Stimulated activated CD8-positive, alpha-beta memory T cell treated with anti-CD3 and anti-CD28 coated beads, Interleukin-7, amount 100 ng/mL, for 48 hours (primary cell): ENCODE measurements around the gene CD248.
A peak's percentile ranks its signal among the peaks of the same experiment; 100 is the strongest.
"Not testable (repeated sequence)": the region's sequence is repeated elsewhere in the genome, so short reads cannot be mapped to it uniquely, and the experiment has no call there.

ENCODE experiments used
- DNase-seq, 2 donors: peaks; one replicate each; pipeline ENCODE4 v3.0.0-alpha.2; 2020; ENCODE audit warnings: low read depth in 1 of 2; ENCODE audit errors: extremely low read depth in 1 of 2

The CD248 gene, protein sequence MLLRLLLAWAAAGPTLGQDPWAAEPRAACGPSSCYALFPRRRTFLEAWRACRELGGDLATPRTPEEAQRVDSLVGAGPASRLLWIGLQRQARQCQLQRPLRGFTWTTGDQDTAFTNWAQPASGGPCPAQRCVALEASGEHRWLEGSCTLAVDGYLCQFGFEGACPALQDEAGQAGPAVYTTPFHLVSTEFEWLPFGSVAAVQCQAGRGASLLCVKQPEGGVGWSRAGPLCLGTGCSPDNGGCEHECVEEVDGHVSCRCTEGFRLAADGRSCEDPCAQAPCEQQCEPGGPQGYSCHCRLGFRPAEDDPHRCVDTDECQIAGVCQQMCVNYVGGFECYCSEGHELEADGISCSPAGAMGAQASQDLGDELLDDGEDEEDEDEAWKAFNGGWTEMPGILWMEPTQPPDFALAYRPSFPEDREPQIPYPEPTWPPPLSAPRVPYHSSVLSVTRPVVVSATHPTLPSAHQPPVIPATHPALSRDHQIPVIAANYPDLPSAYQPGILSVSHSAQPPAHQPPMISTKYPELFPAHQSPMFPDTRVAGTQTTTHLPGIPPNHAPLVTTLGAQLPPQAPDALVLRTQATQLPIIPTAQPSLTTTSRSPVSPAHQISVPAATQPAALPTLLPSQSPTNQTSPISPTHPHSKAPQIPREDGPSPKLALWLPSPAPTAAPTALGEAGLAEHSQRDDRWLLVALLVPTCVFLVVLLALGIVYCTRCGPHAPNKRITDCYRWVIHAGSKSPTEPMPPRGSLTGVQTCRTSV

DNA sequence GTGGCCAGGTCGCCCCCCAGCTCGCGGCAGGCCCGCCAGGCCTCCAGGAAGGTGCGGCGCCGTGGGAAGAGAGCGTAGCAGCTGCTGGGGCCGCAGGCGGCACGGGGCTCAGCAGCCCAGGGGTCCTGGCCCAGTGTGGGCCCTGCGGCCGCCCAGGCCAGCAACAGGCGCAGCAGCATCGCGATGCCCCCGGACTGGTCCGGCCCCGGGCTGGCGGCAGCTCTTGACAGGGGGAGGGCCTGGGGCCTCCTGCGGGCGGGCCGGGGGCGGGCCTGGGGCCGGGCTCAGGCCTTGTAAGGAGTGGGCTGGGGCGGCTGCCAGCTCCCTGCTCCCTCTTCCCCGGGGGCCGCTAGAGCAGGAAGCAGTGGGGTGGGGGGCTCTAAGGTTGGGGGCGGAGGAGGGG, at the start of gene CD248:
Gene CD248, minus strand, starts transcription at position 196 of the 403 bp plus-strand sequence. Its CDS starts 17 bp downstream, at position 179.
- no peak for DNase-seq

DNA sequence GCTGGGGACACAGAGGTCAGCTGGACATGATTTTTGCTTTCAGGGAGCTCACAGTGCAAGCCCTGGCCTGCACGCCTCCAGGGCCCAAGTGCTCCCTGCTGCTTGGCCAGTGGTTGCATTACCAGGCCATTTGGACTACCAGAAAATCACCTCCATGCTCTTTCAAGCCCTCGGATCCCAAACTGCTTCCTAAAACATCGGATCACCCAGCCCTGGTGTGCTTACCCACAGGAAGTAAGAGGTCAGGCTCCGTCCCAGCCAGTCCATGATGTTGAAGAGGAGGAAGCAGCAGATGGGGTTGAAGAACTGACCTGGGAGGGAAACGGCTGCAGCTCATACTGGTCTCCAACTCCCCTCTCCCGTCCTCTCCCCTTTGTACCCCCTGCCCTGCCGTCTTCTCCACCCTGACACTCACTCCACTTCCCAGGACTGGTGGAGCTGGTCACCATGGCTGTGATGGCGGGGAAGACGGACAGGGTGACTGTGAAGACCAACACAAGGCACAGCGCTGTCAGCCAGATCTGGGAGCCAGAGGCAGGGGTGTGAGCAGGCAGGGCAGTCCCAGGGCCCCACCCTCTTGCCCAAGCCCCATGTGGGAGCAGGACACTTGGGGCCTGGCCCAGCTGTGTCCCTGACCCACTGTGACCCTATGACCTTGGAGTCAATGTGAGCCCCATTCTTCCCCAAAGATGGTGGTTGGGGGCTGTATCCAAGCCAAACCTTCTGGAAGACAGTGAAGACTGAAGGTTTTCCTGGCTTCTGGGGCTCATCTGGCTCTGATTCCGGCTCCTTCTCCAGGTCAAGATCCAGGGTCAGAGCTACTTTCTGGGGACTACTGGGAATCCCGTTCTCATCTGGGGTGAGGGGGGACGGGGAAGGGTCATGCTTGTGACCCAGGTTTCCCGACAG, 49.1 kb upstream of the CD248 start:
- no peak for DNase-seq

DNA sequence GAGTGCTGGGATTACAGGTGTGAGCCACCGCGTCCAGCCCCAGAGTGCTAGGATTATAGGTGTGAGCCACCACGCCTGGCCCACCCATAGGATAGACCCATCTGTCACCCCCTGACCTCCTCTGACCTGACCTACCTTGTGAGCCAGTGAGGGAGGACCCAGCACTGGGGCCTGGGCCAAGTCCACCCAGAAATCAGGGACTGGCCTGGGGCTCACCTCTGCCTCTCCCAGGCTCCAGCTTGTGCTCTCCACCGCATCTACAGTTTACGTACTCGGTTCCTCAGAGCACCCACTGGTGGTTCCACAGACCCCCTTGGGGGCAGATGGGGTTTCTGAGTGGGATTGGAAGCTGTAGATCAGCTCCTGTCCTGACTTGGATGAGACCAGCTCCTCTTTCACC, 48.3 kb upstream of the CD248 start:
- DNase-seq, result no peak

DNA sequence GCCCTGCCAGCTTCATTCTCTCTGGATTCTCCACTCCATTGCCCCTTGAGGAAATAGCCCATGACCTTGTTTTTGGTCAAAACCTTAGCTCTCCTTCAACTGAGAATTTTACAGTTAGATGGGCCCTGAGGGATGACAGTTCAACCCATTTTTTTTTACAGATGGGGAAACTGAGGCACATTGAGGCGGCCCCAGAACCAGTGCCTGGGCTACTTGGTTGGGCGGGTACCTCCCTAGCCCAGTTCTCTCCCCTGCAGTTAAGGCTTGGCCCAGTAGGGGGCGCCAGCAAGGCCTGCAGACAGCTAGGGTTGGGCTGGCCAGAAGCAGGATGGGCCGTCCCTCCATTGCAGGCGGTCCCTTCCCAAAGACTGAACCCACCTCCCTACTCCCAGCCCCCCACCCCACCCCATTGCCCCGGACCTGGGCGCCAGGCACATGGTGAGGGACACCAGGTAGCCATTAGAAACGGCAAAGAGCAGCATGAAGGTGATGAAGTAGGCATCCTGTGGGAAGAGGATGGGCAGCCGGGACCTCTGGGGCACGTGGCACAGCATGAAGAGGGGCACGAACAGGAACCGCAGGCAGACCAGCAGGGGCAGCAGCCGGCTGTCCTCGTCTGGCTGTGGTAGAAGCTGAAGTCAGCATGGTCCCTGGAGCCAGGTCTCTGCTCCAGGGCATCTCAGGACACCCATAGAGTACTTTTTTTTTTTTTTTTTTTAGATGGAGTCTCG, 47.1 kb upstream of the CD248 start:
- peak; percentile 49 to 64 for DNase-seq

DNA sequence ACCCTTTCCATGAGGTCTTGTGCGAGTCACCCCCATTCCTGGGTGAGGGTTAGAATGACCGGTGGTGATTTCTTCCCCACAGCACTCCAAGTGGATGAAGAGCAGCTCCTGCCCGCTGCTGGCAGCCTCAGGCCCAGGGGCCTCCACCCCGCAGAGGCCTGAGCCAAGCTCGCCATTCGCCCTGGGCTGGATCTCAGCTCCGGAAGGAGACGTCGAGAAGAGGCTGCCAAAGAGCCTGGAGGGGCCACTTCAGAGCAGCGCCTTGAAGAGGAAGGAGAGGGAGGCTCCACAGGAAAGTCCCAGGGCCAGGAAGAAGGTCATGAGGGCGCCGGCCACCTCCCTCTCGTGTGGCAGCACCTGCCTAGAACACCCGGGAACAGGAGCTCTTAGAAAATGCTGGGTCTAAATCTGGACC, 46.4 kb upstream of the CD248 start:
- DNase-seq, result no peak

DNA sequence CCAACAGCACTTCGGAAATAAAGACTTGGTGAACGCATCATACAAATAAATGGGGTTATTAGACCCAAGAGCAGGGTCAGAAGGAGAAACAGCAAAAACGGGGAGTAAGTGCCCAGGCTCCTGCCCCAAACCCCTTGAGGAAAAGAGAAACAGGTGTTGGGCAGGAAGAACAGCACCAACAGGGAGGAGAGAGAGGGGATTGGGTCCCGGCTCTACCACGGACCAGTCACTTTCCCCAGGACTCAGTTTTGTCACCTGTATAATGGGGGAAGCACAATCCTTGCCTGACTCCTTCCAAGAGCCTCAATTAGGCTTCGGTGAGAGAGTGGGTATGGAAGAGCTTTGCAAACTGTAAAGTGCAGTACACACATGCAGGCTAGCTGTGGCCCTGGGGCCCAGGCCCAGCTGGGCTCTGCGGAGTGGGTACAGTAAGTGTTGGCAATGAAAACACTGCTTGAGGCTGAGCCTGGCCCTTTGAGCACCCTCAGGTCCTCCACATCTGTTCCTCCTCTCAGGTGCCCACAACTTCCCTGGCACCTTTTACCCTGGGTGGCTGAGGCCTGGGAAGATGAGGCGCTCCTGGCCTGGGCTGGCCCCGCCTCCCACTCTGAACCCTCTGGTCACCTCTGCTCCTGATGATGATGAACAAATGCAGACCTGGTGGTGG, 45.8 kb upstream of the CD248 start:
- no peak for DNase-seq

DNA sequence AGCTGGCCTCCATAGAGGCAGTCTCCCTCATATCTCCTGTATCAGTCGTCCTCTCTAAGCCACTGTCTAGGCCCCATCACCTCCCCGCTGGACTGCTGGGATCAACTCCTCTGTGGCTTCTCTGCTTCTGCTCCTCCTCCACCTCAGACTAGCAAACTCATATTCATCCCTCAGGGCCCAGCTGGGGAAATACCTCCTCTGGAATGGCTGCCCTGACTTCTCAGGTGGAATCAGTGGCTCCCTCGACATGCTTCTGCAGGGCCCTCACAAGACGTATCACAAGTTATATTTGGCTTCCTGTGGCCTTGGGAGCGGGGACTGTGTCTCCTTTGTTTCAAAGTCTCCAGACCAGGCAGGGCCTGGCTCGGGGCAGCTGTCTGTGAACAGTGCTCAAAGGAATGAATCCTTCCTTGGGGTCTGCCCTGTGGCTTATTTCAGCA, 44.7 kb upstream of the CD248 start:
- no peak for DNase-seq

DNA sequence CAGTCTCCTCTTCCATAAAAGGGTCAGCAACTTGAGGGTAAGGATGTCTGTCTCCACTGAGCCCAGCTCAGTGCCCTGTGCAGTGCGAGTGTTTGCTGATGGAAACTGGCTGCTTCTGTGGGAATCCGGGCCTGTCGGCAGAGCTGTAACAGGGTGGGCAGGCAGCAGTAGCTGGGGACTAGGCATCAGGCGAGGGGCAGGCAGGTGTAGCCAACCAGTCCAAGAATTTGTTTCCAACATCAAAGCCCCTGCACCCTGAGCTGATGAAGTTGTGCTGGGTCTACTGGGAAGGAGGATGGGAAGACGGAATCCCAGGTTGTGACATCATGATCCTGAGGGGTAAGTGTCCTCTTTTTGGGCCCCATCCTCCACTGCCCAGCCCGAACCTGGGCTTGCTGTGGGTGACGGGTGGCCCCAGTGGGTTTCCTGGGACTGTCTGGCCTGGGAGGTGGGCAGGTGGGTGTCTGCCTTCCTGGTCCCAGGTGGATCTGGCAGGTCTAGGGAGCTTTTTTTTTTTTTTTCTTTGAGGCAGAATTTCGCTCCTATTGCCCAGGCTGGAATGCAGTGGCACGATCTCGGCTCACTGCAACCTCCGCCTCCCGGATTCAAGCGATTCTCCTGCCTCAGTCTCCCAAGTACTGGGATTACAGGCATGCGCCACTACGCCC, 43.7 kb upstream of the CD248 start:
- DNase-seq, result no peak

DNA sequence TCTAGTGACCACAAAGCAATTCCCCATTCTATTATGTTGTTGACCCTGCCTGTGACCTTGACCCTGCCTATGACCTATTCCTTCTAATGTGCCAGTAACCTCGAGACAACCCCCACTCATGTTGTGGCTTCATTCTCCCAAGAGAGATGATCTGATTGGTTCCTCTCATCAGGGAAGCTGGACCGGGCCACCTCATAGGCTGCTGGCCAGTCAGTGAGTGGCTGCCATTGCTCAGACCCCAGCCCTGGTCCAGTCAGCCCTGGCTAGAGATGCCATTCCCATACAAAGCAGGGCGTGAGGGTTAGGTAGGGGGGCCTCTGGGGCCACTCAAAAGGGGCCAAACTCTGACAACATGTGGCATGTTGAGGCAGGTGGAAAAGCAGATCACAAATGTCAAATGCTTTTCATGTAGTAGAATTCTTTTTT, 42.8 kb upstream of the CD248 start:
- DNase-seq, result no peak

DNA sequence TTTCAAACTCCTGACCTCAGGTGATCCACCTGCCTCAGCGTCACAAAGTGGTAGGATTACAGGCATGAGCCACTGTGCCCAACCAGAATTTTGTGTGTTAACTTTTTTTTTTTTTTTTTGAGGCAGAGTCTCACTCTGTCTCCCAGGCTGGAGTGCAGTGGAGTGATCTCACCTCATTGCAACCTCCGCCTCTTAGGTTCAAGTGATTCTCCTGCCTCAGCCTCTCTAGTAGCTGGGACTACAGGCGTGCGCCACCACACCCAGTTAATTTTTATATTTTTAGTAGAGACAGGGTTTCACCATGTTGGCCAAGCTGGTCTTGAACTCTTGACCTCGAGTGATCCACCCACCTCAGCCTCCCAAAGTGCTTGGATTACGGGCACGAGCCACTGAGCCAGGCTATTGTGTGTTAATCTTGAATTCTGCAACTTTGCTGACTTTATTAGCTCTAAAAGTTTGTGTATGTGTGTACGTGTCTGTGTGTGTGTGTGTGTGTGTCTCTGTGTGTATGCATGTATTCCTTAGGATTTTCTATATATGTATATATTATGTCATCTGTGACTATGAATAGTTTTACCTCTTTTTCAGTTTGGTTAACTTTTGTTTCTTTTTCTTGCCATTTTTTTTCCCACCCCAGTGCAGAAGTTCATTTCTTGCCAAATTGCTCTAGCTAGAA, 33.9 kb upstream of the CD248 start:
- not testable (repeated sequence) for DNase-seq

DNA sequence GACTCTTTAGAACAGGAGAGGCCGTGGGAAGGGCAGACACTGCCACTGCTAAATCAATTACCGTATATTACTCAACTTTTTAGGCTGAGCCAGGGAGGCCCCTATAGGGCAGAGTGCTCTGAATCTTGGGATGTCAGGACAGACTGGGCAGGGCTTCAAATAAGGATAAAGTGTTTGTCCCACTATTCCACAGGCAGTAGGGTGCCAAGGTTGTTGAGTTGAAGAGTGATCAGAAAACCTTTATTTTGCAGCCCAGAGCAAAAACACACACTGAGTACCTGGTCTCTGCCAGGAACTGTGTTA, 32.2 kb upstream of the CD248 start:
- no peak for DNase-seq

DNA sequence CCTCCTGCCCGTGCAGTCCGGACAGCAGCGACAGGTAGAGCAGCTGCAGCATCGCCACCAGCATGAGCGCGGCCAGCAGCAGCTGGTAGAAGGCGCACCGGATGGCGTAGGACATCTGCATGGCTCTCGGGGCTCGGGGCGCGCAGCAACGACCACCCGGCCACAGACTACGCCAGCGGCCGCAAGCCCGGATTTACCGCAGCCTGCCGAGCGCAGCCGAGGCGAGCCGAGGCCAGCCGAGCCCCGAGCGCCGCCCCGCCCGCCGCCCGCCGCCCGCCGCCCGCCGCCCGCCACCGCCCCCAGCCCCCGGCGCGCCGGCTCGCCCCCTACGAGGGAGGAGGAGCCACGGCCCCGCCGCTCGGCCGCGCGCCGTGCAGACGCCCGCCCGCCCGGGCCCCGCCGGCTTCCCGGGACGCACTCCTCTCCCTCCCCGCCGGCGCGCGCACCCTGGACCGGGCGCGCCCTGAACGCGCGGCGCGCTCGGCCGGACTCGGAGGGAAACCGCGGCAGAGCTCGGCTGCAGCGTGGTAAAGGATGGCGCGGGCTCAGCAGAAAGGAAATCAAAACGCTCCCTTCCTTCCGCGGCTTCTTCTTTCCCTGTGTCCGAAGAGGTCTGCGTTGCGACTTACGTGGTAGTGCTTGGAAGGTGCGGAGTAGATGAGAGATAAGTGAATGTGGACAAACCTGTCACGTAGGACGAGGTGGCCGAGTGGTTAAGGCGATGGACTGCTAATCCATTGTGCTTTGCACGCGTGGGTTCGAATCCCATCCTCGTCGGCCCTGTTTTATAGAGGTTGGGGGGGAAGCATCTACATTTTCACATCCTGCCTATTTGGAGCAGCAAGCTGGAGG, 30.8 kb upstream of the CD248 start, which contains the start of gene B4GAT1:
Gene B4GAT1, minus strand, starts transcription at position 205 of the 852 bp plus-strand sequence. Its CDS starts 84 bp downstream, at position 121.
- DNase-seq, result peak; percentile 65 to 80

DNA sequence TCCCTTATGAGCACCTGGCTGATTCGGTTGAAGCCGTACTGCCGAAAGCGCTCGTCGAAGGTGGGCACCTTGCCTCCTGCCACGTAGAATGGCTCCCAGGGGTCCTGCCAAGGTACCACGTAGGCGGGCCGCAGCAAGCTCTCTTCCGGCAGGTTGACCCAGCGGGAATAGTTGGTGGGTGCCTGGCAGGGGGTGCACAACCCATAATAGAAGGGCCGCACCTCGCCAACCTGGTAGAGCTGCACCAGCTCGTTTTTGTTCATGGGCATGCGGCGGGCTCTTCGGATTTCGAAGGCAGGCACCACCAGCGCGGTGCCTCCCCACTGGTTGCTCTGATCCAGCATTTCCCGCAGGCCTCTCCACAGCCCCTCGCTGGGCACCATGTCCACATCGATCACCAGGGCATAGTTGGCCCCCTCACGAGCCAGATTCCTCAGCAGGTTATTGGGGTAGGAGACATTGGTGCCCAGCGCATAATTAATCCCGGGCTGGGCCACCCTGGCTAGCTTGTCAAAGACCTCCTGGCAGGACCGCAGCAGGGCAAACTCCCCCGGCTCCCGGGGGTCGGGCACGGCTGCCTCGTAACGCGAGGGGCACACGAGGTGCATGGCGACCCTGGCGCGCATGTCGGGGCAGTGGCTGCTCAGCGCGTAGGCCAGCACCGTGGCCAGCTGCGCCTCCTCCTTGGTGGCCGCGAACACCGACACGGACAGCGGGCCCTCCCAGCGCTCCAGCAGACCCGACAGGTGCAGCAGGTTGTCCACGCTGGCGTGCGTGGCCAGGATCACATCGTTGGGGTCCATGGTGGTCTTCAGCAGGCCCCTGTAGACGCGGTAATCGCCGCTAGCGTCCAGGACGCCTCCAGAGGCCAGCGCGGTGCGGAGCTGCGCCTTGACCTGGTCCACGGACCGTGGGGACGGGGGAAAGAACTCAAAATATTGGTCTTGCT, 29.9 kb upstream of the CD248 start:
- DNase-seq, result no peak

DNA sequence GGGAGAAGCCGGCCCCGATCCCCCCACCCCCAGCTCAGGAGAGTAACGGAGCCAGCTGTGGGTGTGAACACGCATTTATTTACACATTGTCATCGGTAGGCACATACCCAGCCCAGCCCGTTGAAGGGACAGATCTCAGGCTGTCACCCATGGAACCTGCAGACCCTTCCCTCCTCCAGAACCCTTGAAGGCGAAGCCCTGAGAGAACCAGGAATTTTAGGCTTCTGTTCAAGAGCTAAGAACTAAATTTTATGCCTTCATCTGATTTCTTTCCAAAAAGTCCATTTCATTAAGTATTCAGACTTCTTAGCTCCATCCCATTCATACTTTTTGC, 28.4 kb upstream of the CD248 start:
- DNase-seq, result no peak

DNA sequence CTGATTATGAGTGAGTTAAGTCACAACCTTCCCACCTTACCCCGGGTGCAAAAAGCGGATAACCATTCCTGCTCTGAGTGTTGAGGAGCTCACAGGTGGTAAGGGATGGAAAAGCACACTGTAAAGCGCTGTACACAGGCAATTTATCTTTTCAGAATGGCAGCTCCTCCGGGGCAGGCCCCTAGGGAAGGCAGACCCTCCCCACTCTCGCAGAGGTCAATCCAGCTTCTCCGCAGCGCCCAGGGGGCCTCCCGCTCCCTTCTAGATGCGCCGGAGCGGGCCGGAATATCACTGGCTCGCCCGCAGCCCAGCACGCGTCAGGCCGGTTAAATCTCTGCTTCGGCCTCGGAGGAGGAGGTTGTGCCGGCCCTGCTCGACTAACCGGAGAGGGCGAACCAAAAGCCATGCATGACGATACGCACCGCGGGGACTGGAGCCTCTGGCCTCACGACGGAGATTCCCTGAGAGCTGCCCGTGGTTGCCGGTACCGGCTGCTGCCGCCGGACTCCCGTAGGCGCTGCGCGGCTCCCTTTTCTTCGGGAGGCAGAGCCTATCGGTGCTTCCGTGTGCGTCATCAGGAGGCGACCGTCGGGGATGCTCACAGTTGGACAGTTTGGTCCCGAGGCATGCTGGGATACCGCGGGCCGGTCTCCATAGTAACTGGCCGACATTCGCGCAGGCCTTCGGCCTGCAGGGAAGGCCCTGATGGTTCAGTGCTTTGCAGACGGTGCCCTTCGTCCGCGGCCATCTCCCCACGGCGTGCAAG, 27.9 kb upstream of the CD248 start, which contains the start of gene BRMS1:
Gene BRMS1, minus strand, starts transcription at position 555 of the 766 bp plus-strand sequence. CDS start 2,870 bp downstream, outside the sequence.
- DNase-seq, result peak; percentile 86 to 95

DNA sequence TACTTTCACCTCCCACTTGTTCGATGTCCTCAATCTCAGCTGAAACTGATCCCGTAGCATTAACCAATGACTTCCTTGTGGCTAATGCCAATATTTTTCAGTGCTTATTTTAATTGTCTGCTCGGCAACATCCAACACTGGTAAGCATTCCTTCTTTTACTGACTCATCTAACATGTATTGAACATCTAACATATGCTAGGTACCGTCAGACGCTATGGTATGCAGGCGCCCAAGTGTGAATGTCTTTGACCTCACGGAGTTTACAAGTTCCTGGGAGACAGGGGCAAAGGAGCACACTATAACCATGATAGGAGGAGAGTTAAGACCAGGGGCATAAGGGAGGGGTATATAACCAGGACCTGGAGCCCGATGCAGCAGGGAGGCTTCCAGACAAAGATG, 26.3 kb upstream of the CD248 start:
- no peak for DNase-seq
